HG03196 (cell line): ENCODE data around the gene ZSCAN1.

Experiments used
- ATAC-seq: cut with Tn5 transposase; IDR thresholded peaks from one replicate; pipeline ENCODE4 v1.9.1; 2021; ENCODE audit not compliant: unreplicated experiment

ZSCAN1 gene

GRCh38 chr19:58038688-58039204 is 4.9 kb downstream of the ZSCAN1 start:
- ATAC-seq: no peak

GRCh38 chr19:58040751-58041525 is 7.1 kb downstream of the ZSCAN1 start:
- no peak for ATAC-seq

GRCh38 chr19:58042495-58043340 is 8.9 kb downstream of the ZSCAN1 start:
- ATAC-seq: no peak

- no peak for ATAC-seq
These were observed 10.6 kb downstream of the ZSCAN1 start for GRCh38 chr19:58044391-58044790.

- no peak for ATAC-seq
These were observed 11.1 kb downstream of the ZSCAN1 start for GRCh38 chr19:58044886-58045285.

- ATAC-seq: no peak
These were observed 11.7 kb downstream of the ZSCAN1 start for GRCh38 chr19:58045411-58046050.

- ATAC-seq: no peak
These were observed 13.0 kb downstream of the ZSCAN1 start for GRCh38 chr19:58046856-58047255.

- ATAC-seq: no peak
These were observed 13.8 kb downstream of the ZSCAN1 start for GRCh38 chr19:58047672-58048071.

GRCh38 chr19:58052256-58052655 is 18.4 kb downstream of the ZSCAN1 start:
- ATAC-seq: no peak

- ATAC-seq: no peak
These were observed 19.8 kb downstream of the ZSCAN1 start for GRCh38 chr19:58053480-58054156.

- ATAC-seq: no peak
These were observed 21.4 kb downstream of the ZSCAN1 start for GRCh38 chr19:58054901-58055874.

GRCh38 chr19:58056261-58056660 is 22.4 kb downstream of the ZSCAN1 start:
- no peak for ATAC-seq

GRCh38 chr19:58056861-58057260 is 23.0 kb downstream of the ZSCAN1 start:
- no peak for ATAC-seq

- no peak for ATAC-seq
These were observed 24.6 kb downstream of the ZSCAN1 start for GRCh38 chr19:58058467-58058866.

- ATAC-seq: no peak
These were observed 25.3 kb downstream of the ZSCAN1 start, which contains the start of gene ZNF135 for GRCh38 chr19:58059003-58059670. Gene ZNF135, plus strand, starts transcription at chr19:58059282. Its CDS starts 721 bp downstream, at chr19:58060003.

GRCh38 chr19:58059671-58060078 is 25.9 kb downstream of the ZSCAN1 start:
- ATAC-seq: no peak

- no peak for ATAC-seq
These were observed 26.4 kb downstream of the ZSCAN1 start for GRCh38 chr19:58060231-58060630.

- ATAC-seq: no peak
These were observed 29.9 kb downstream of the ZSCAN1 start for GRCh38 chr19:58063712-58064111.
